Thymus (tissue), 11 donors: ENCODE results near the gene PDCD4. TPM values are rescaled to one million over a fixed set of nuclear protein-coding genes. Genes with fewer than 3 reads are reported as not detected.
"Not testable (repeated sequence)": the region's sequence is repeated elsewhere in the genome, so short reads cannot be mapped to it uniquely, and the experiment has no call there.

Experiments
- DNase-seq, 9 donors: peaks; one replicate each; pipeline ENCODE4 v3.0.0-alpha.2; 2013; ENCODE audit warnings: low spot score in 9 of 9, low read depth in 6 of 9, missing footprints in 1 of 9
- H3K27ac ChIP-seq, 2 donors: one replicate each; pipeline ENCODE4 v1.5.1; 2013; ENCODE audit warnings: control low read depth in 1 of 2, low read depth in 1 of 2, low read length in 1 of 2, mild to moderate bottlenecking in 1 of 2, moderate library complexity in 1 of 2
- H3K27me3 ChIP-seq, 2 donors: one replicate each; pipeline ENCODE4 v1.5.1; 2013; ENCODE audit warnings: low read length in 1 of 2; ENCODE audit not compliant: control insufficient read depth in 2 of 2, insufficient read depth in 1 of 2
- H3K36me3 ChIP-seq, 2 donors: one replicate each; pipeline ENCODE4 v1.5.1; 2013; ENCODE audit warnings: low read length in 1 of 2, mild to moderate bottlenecking in 1 of 2, moderate library complexity in 1 of 2; ENCODE audit not compliant: control insufficient read depth in 2 of 2, insufficient read depth in 2 of 2
- H3K4me1 ChIP-seq, 2 donors: one replicate each; pipeline ENCODE4 v1.5.1; 2013; ENCODE audit warnings: low read length in 2 of 2; ENCODE audit not compliant: control insufficient read depth in 2 of 2, insufficient read depth in 2 of 2
- H3K4me3 ChIP-seq, 2 donors: one replicate each; pipeline ENCODE4 v1.5.1; 2013; ENCODE audit warnings: low read length in 2 of 2, control low read depth in 1 of 2, mild to moderate bottlenecking in 1 of 2
- H3K9me3 ChIP-seq, 2 donors: one replicate each; pipeline ENCODE4 v1.5.1; 2013; ENCODE audit warnings: low read length in 1 of 2, mild to moderate bottlenecking in 1 of 2; ENCODE audit not compliant: control insufficient read depth in 2 of 2, insufficient read depth in 1 of 2
- WGBS: extraction: QIAGEN DNeasy Blood & Tissue Kit; methylation state at CpG from one replicate; pipeline ENCODE4 v1.1.7; 2013; 5-methylcytosine and 5-hydroxymethylcytosine counted together
- polyA plus RNA-seq: library from polyadenylated mRNA; stranded (reverse); fragments of 200-250 nt; gene quantifications from one replicate; pipeline ENCODE4 v1.2.3, GENCODE V29; 2013
- total RNA-seq: library from RNA; stranded (reverse); fragments of 120-200 nt; gene quantifications from one replicate; pipeline ENCODE4 v1.2.4, GENCODE V29; 2013
- donor health status: healthy.

PDCD4 gene
- total and polyA plus RNA-seq, 2 donors, result 113 to 260 TPM

GRCh38 chr10:110900983-110901382 lies 29.3 kb downstream of the PDCD4 start:
- Histone ChIP-seq H3K27ac (no peak overlapping the region), H3K36me3 (peaks cover 16 to 59% of the 10 kb centered on the region in 2 donors), H3K4me3 (no peak overlapping the region), H3K27me3 (no peaks in the 10 kb centered on the region), H3K4me1 (no peaks in the 10 kb centered on the region), H3K9me3 (no peaks in the 10 kb centered on the region)
- 98% methylated on average over 2 of the region's 2 CpGs for WGBS
- no peak for DNase-seq

GRCh38 chr10:110901954-110902819 lies 30.5 kb downstream of the PDCD4 start:
- H3K4me3 ChIP-seq, result no peak overlapping the region
- H3K36me3 ChIP-seq, result peaks cover 13 to 47% of the 10 kb centered on the region in 2 donors
- no peak for DNase-seq
- 96% methylated on average over 7 of the region's 7 CpGs for WGBS
- no peak overlapping the region for H3K27ac ChIP-seq
- no peaks in the 10 kb centered on the region for H3K9me3 ChIP-seq
- no peaks in the 10 kb centered on the region for H3K27me3 ChIP-seq
- H3K4me1 ChIP-seq, result no peaks in the 10 kb centered on the region

- Histone ChIP-seq H3K4me3 (no peak overlapping the region), H3K27me3 (no peaks in the 10 kb centered on the region), H3K9me3 (no peaks in the 10 kb centered on the region), H3K27ac (no peak overlapping the region), H3K36me3 (peaks cover 11 to 43% of the 10 kb centered on the region in 2 donors), H3K4me1 (no peaks in the 10 kb centered on the region)
- WGBS, result 97% methylated on average over 3 of the region's 3 CpGs
- DNase-seq, result no peak
These were observed 31.9 kb downstream of the PDCD4 start for GRCh38 chr10:110903280-110904278.

- no peak overlapping the region for H3K27ac ChIP-seq
- no peaks in the 10 kb centered on the region for H3K36me3 ChIP-seq
- no peak for DNase-seq
- no peaks in the 10 kb centered on the region for H3K27me3 ChIP-seq
- no peaks in the 10 kb centered on the region for H3K9me3 ChIP-seq
- 98% methylated on average over 4 of the region's 4 CpGs for WGBS
- no peak overlapping the region for H3K4me3 ChIP-seq
- no peaks in the 10 kb centered on the region for H3K4me1 ChIP-seq
These were observed 38.4 kb downstream of the PDCD4 start for GRCh38 chr10:110910138-110910537.

- H3K9me3 ChIP-seq, result no peaks in the 10 kb centered on the region
- H3K4me1 ChIP-seq, result no peaks in the 10 kb centered on the region
- WGBS, result 95% methylated on average over 3 of the region's 3 CpGs
- no peak overlapping the region for H3K27ac ChIP-seq
- DNase-seq, result no peak
- H3K27me3 ChIP-seq, result no peaks in the 10 kb centered on the region
- no peaks in the 10 kb centered on the region for H3K36me3 ChIP-seq
- H3K4me3 ChIP-seq, result no peak overlapping the region
These were observed 40.6 kb downstream of the PDCD4 start for GRCh38 chr10:110912374-110912773.

- Histone ChIP-seq H3K36me3 (no peaks in the 10 kb centered on the region), H3K27me3 (no peaks in the 10 kb centered on the region), H3K9me3 (no peaks in the 10 kb centered on the region), H3K4me3 (no peak overlapping the region), H3K4me1 (no peaks in the 10 kb centered on the region), H3K27ac (no peak overlapping the region)
- DNase-seq, result no peak
- WGBS, result 97% methylated on average over 2 of the region's 2 CpGs
These were observed 42.7 kb downstream of the PDCD4 start for GRCh38 chr10:110914431-110914830.

- Histone ChIP-seq H3K4me3 (no peak overlapping the region), H3K9me3 (no peaks in the 10 kb centered on the region), H3K36me3 (no peaks in the 10 kb centered on the region), H3K27ac (no peak overlapping the region), H3K27me3 (no peaks in the 10 kb centered on the region), H3K4me1 (no peaks in the 10 kb centered on the region)
- 98% methylated on average over 6 of the region's 6 CpGs for WGBS
- no peak for DNase-seq
These were observed 43.3 kb downstream of the PDCD4 start for GRCh38 chr10:110915035-110915434.

- H3K9me3 ChIP-seq, DNase-seq, H3K4me3 ChIP-seq, H3K27me3 ChIP-seq, H3K27ac ChIP-seq, H3K4me1 ChIP-seq, H3K36me3 ChIP-seq: not testable (repeated sequence)
- WGBS, result 97% methylated on average over 4 of the region's 4 CpGs
These were observed 43.9 kb downstream of the PDCD4 start for GRCh38 chr10:110915600-110915999.
